GM21526 (cell line): ENCODE results near the gene HSPA12A.

ENCODE experiments used
- ATAC-seq: cut with Tn5 transposase; IDR thresholded peaks from one replicate; pipeline ENCODE4 v1.9.1; 2021; ENCODE audit warnings: moderate library complexity; ENCODE audit not compliant: unreplicated experiment, low FRiP score

Gene HSPA12A

DNA sequence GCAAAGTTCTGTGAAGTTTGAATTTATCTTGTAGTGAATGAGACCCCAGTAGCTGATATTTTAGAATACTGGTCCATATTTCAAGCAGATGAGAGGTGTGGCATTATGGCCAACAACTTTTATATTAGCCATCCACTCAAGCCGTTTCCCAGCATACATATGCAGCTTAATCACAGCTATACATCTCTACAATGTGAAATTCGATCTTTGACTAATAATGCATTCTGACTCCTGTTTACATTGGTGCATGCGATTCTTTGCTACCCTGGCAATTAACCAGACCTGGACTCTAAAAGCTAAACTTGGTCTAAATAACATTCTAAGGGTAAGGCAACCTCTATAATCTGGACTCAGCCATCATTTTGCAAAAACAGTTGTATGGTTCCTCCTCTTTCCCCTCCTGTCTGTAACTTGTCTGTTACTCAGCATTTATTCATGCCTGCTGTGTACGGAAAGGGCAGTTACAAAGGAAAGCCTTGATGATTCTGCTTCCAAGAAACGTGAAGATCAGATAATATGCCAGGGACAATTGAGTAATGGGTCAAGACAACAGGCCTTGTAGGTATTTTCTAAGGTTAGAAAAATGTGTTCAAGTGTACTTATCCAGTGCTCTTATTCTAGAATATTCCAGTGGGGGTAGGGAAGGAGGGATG lies 71.0 kb downstream of the HSPA12A start:
- no peak for ATAC-seq

DNA sequence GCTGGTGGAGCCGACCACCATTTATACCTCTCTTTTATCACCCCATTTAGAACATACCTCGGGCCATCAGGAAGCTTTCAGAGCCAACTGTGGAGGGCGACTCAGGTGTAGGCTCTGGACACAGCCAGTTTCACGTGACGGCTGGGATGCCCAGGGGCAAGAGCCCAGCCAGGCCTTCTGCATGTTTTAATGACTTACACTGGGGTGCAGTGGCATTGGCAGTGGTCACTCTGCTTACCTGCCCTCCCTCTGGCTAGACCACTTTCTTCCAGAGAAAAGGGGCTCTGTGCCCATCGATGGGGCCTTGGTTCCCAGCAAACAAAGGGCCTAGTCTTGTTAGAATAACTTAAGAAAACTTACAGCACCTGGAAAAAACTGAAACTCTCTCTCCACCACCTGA lies 71.7 kb downstream of the HSPA12A start:
- no peak for ATAC-seq

DNA sequence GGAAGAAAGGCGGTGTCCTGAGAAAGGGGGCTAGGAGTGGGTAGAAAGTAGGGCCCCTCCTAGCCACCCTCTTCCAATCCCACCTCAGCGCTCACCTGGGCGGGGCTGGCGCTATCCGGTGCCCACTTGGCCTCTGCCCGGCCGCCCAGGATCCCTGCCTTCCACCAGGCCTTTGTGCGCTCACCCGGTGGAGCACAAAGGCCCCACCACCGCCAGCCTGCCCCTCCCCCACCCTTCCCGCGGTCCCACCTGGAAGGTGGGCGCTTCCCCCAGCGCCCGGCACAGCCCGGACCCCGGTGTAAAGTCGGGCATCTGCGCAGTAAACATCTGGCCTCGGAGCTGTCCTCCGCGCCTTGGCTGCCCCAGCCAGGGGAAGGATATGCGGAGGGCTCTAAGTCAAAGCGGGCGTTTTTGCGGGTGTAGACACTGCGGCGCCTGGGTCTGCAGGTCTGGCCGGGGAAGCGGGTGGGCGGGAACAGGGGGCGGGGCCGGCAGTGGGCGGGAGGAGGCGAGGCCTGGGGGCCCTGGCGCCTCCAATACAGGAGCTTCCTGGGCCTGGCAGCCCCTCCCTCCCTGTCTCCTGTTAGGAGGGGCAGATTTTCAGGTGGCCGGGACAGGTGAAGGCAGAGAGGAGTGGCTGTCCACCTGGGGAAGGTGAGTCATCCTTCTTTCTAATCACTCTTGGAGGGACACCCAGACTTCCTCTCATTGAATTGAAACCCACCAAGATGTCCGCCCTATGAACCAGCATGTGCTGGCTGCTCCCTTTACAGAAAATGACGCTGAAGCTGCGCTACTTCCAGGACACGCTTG lies 72.3 kb downstream of the HSPA12A start:
- ATAC-seq: no peak

DNA sequence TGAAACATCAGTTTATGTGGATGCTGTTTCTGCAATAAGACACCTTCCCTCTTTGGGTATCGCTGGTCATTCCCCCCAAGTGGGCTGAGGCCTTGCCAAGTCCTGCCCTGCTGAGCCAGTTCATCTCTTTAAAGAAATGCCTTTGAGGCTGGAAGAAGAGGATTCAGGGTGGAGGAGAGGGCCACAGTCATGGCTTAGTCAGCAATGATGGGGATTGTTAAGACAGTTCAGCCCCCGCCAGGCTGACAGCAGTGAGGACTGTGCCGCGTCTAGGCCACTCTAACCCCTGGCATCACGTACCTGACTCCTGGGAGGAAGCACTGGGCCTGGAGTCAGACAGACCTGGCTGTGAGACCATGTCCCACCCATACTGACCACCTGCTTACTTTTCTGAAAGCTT lies 73.3 kb downstream of the HSPA12A start:
- no peak for ATAC-seq

DNA sequence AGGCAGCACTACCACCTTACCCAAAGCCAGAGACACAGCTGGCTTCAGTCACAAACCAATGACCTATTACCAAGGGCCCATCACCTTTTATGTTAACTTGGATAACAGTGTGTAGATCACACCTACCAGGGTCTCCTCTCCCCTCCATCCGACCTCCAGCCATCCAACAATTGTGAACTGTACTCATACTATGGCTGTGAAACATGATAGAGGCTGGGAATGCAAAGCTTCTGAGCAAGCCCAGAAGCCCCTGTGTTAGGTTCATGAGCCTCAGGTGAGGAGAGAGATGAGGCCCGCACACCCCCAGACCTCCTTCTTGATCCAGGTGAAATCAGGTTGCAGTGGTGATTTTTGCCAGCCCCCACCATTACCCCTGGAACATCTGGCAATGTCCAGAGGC lies 73.9 kb downstream of the HSPA12A start:
- ATAC-seq: no peak

DNA sequence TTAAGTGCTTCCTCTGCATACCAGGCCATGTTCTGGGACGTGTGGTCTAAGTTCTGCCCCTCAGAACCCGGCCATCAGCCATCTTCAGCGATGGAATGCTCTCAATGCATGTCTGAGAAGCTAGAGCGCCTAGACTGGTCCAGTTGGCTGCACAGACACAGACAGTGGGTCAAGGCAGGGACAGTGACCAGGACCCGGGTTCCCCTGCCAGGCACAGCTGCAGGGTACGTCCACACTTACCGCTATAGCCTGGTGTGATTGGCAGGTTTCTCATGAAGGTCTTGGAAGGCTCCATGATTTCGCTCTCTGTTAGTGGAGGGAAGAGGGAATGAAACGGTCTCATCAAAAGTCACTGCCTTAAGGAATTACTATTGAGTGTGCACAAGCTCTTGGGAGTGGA lies 74.3 kb downstream of the HSPA12A start:
- no peak for ATAC-seq

DNA sequence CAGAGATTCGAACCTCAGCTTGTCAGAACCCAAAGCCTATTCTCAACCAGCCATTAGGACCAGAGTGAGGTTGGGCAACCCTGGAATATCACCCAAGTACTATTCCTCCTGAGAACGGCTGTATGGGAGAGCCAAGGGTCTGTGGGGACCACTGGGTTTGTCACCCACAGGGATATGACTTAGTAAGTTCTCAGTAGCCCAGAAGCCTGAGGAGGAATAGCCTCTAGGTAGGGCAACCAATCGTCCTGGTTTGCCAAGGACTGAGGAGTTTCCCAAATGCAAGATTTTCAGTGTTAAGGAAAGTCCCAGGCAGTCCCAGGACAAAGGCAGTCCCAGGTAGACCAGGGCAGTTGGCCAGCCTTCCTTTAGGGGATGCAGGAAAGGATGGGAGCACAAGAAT lies 74.9 kb downstream of the HSPA12A start:
- no peak for ATAC-seq

DNA sequence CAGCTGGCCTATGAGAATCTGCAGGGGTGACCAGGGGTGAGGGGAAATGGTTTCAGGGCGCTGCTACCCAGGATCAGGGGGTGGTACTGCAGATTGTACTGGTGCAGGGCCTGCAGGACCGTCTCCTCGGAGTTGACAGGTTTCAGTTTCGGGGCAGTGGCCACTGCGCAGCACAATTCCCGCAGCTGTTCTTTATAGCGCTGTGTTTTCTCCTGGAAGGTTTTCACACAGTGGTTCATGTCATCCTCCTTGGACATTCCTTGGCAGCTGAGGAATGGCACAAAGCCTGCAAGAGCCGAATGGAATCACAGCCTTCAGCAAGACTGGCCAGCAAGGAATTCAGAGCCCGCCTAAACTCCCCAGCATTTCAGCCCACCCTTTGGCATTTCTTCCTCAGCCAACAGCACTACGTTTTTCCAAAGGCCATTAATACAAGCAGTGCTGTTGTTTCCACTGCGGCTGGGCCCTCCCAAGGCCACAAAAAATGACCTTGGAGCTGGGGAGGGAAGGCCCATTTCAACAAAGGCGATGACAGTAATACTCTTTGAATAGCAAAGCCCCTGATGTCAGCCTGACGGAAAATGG lies 76.7 kb downstream of the HSPA12A start:
- ATAC-seq: no peak

DNA sequence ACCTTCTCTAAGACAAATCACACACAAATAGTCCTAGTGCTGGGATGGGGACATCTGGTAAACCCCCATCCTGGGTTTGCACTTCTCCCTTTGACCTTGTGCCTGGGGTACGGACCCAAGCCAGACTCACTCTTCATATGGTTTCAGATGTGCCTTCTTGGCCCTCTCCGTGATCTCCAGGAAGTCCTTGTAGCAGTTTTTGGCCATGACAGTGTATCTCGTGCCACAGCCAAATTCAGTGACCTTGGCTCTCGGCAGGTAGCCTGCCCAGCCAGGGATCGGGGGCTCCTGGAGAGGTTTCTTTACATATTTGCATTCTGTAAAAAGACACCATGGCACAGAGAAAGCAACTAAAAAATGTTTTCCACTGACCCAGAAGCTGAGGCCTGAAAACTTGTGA lies 77.7 kb downstream of the HSPA12A start:
- no peak for ATAC-seq

DNA sequence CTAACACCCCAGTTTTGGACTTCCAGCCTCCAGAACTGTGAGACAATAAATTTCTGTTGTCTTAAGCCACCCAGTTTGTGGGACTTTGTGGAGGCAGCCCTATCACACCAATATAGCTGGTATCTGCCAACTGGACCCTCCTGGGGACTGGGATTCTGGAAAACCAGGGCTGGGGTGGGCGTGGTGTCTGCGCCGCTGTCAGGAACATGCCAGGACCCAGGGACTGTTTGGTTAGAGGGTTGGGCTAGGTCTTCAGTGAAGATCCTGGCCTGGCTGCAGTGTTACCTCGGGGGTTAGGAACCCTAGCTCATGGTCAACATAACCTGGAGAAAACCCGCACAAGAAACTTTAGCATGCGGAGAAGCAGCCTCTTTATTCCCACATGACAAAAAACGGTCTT lies 79.0 kb downstream of the HSPA12A start:
- no peak for ATAC-seq

DNA sequence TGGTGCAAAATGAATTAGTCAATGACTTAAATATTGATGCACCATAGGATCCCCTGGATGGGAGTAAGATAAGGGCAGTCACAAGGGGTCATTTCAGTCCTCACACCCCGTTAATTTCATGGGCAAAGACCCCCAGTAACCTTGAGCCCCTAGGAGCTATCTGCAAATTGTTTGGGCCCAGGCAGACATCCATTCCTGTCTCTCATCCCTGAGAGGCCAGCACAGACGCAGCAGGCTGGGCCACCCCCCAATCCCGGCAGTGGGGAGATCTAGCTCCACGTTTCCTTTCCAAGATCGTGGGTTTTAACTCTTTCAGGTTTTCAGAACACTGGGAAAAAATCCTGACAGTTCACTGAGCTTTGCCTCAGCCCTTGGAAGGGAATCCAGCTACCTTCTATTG lies 81.5 kb downstream of the HSPA12A start:
- no peak for ATAC-seq

DNA sequence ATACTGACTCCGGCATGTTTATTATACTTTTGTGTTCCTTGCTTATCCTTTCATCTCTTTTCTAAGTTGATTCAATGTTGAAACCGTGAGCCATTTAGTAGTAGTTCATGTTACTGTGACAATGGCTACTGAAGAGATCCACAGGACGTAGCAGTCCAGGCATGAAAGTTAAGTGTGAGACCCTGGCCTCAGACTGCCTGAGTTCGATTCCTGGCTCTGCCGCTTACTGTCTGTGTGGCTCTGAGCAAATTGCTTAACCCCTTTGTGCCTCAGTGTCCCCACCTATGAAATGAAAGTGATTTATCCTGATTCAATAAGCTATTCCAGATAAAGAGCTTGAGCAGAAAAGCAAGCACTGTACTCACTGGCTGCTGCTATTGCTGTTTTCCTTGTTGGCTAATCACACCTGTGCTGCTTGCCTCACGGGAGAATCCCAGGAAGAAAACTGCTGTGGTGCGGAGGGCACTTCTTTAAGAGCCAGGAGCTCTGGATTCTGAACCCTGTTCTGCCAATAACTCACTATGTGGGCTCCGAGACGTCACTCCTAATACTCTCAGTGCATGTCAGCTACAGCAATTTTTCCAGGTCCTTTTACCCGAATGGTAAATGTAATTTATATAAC lies 83.2 kb downstream of the HSPA12A start:
- no peak for ATAC-seq

DNA sequence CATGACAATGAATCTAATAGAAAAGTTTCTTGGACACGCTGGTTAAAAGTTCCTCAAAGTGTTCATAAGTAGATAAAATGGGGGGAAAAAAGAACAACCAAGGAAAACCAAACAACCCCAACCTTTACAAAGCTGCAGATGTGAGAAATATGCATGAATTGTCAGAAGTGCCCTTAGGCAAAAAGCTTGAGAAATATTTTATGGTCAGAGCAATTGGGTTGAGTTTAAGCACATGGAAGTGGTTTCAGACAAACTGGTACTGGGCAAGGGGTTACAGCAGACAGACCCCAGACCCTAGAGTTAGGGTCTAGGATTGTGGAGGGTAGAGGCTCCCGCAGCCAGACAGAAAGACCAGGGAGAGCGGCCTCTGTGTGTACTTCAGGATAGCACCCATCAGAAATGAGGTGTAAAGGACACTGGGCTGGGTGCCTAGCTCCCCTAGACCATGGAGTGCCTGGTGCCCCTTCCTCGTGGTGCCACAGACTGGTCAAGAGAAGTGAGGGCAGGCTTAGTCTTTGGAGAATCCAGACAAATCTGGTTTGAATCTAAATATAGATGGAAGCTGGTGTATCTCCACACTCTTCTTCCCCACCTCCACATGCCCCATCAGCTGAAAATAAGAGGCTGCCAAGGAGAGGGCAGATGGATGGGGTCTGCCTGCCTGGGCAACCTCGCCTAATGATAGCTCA lies 84.4 kb downstream of the HSPA12A start:
- no peak for ATAC-seq

DNA sequence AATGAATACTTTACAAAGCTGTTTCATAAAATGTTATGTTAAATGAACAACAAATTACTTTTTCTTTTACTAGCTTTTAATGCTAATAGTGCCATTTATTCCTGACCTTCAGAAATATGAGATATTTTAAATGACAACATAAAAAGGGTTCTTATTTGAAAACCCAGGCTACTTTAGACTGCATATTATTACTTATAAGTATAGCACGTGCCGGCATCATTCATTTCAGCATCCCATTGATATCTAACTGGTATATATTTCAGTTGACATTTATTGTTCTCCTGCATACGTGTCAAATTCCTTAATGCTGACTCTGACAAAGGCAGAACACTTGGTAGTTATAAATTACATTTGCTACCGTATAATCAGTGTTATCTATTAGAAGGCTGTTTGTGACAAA lies 86.3 kb downstream of the HSPA12A start:
- ATAC-seq: no peak

DNA sequence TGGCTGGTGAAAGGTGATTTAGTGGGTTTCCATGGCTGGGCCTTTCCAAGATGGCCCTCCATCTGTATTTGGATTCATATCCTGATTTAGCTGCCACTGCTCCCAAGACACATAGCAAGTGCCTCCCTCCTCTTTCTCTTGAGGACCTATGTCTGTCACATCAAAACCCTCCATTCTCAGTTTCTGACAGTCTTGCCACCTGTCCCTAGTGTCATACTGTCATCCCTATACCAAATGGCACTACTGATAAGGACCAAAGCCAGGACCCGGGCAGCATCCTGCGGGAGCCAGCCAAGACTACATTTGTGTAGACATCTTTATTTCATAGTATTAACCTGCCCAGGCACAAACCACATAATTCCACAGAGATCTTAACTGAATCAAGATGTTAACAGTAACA lies 86.8 kb downstream of the HSPA12A start:
- ATAC-seq: no peak

DNA sequence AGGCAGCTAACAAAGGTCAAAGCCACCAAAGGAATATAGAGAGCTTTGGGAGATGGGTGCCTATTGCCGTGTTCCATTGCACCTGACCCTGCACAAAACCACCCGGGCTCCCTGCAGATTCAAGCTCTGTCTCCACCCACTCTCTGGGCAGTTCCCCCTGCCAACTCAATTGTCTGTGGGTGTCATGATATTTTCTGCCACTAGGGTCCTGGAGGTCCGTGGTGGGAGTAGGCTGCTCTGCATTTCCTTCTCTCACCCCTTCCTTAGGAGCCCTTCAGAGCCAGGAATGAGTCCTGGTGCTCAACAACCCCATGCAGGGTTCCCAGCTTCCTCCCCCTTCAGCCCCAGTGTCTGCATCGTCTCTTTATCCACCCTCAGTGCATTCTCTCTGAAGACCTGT lies 87.5 kb downstream of the HSPA12A start:
- ATAC-seq: no peak

DNA sequence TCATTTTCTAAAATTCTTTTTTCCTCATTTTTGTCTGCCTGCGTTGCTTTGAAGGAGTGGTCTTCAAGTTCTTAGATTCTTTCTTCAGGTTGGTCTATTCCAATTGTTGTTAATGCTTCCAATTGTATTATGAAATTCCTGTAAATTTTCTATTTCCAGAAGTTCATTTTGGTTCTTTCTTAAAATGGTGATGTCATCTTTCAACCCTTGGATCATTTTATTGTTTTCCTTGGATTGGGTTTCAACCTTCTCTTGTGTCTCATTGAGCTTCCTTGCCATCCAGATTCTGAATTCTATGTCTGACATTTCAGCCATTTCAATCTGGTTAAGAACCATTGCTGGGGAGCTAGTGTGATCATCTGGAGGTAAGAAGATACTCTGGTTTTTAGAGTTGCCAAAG lies 88.5 kb downstream of the HSPA12A start:
- no peak for ATAC-seq

DNA sequence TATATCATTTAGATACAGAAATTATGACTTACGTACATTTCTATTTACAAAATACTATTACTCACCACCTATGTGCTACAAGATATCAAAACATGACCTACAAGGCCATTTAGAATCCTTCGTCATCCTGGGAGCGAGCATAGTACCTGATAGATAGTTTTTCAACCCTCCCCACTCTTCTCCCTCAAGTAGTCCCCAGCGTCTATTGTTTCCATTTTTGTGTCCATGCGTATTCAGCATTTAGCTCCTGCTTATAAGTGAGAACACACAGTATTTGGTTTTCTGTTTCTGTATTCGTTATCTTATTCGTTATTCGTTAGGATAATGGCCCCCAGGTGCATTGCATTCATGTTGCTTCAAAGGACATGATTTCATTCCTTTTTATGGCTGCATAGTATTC lies 93.5 kb downstream of the HSPA12A start:
- ATAC-seq: no peak

DNA sequence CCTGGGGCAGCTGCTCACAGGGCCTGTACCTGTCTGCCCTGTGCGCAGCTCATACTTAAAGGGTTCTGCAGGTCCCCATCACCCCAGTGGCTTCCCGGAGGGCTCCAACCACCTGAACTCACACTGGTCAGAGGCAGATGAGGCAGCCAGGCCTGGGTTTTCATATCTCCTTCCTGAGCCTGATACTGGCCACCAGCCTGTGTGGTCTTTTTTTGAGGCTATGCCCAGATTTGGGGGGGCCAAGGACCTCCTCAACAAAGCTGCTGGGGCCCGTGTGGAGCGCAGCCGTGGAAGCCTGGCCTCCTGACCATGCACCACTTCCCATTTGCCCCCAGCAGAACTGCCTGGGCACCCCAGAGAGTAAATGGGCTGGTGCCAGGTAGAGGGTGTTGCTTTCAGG lies 95.9 kb downstream of the HSPA12A start:
- no peak for ATAC-seq

DNA sequence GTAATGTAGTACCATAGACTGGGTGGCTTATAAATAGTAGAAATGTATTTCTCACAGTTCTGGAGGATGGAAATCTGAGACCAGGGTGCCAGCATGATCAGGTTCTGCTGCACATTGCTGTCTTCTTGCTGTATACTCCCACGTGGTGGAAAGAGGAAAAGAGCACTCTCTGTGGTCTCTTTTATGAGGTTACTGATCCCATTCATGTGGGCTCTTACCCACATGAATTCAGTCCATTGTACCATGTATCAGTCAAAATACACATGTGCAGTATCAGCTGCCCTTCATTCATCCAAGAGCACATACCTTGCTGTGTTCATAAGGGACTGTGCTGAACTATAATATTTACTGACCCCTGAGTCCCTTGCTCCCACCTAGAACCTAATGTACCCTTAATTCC lies 104.5 kb downstream of the HSPA12A start:
- ATAC-seq: no peak

DNA sequence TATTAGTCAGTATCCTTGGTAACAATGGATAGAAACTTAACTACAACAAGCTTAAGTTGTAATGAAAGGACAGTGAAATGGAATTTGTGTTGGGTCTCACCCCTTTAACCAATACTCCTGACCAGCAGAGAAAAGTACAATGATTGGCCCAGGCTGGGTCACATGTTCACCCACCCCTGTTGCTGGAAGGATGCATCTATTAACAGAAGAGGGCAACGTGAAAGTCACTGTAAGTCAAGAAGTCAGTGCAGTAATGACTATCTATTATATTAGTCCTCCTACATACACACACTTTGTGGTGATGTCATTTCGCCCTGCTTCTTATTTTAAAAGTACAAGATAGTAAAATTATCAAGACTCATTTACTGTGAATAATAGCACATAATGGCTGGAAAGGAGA lies 105.4 kb downstream of the HSPA12A start:
- no peak for ATAC-seq
